Astrocyte of the cerebellum (primary cell): ENCODE results near the gene NOL9.
A peak's percentile ranks its signal among the peaks of the same experiment; 100 is the strongest.

Experiments
- DNase-seq: peaks from one replicate; pipeline ENCODE4 v3.0.0-alpha.2; 2011; ENCODE audit warnings: low read depth
- H3K4me3 ChIP-seq: 2 replicates; pipeline ENCODE4 v1.5.1; 2011; ENCODE audit warnings: mild to moderate bottlenecking, low read depth, low read length, moderate library complexity
- CTCF ChIP-seq: IDR thresholded peaks from 2 replicates; pipeline ENCODE4 v1.5.1; 2012; ENCODE audit warnings: low read length, low read depth, moderate library complexity, mild to moderate bottlenecking; ENCODE audit errors: missing control alignments
- in situ Hi-C: cut with HindIII; loops from 2 replicates; pipeline ENCODE4 v1.10.0; 2017; ENCODE audit warnings: low sequenced_read_pairs

The NOL9 gene

GRCh38 chr1:6483017-6483760, 71.1 kb downstream of the NOL9 start:
- TF ChIP-seq CTCF: no peak
- no peak overlapping the region for H3K4me3 ChIP-seq
- DNase-seq: no peak
- in situ Hi-C loops: no loop called here

GRCh38 chr1:6481820-6482219, 72.5 kb downstream of the NOL9 start:
- no peak for TF ChIP-seq CTCF
- H3K4me3 ChIP-seq: no peak overlapping the region
- in situ Hi-C loops: no loop called here
- DNase-seq: no peak

GRCh38 chr1:6477039-6477820, 77.1 kb downstream of the NOL9 start:
- in situ Hi-C loops: no loop called here
- no peak overlapping the region for H3K4me3 ChIP-seq
- TF ChIP-seq CTCF: no peak
- no peak for DNase-seq

- in situ Hi-C loops: no loop called here
- DNase-seq: no peak
- TF ChIP-seq CTCF: no peak
- H3K4me3 ChIP-seq: no peak overlapping the region
These were observed 77.8 kb downstream of the NOL9 start for GRCh38 chr1:6476483-6476882.

- in situ Hi-C loops: no loop called here
- TF ChIP-seq CTCF: peak; percentile 92
- no peak for DNase-seq
These were observed 78.8 kb downstream of the NOL9 start for GRCh38 chr1:6475381-6476133.

GRCh38 chr1:6474815-6475282, 79.5 kb downstream of the NOL9 start:
- H3K4me3 ChIP-seq: no peak overlapping the region
- in situ Hi-C loops: no loop called here
- DNase-seq: no peak
- TF ChIP-seq CTCF: no peak

More at GRCh38 chr1:6475381-6476133, 78.8 kb downstream of the NOL9 start:
- no peak overlapping the region for H3K4me3 ChIP-seq
